Fibroblast of villous mesenchyme (primary cell): ENCODE results near the gene HMX2. TPM values are rescaled to one million over a fixed set of nuclear protein-coding genes. Genes with fewer than 3 reads are reported as not detected.
A peak's percentile ranks its signal among the peaks of the same experiment; 100 is the strongest.

Source experiments
- DNase-seq: peaks from one replicate; pipeline ENCODE4 v3.0.0-alpha.2; 2010; ENCODE audit warnings: low read depth
- H3K4me3 ChIP-seq: 2 replicates; pipeline ENCODE4 v1.5.1; 2011; ENCODE audit warnings: low read depth, mild to moderate bottlenecking, low read length
- CTCF ChIP-seq: IDR thresholded peaks from 2 replicates; pipeline ENCODE4 v1.5.1; 2012; ENCODE audit warnings: low read depth, mild to moderate bottlenecking, low read length; ENCODE audit not compliant: insufficient read depth
- total RNA-seq: library from RNA; depleted of rRNA; stranded (reverse); fragments of >200 nt; gene quantifications from 2 replicates; pipeline ENCODE4 v1.2.3, GENCODE V29; 2012

Gene HMX2
- total RNA-seq, 1 donor: not detected

GRCh38 chr10:123134343-123134914, 13.5 kb upstream of the HMX2 start:
- DNase-seq: no peak
- TF ChIP-seq CTCF: no peak
- no peak overlapping the region for H3K4me3 ChIP-seq

- TF ChIP-seq CTCF: no peak
- H3K4me3 ChIP-seq: no peak overlapping the region
- no peak for DNase-seq
These were observed 13.0 kb upstream of the HMX2 start for GRCh38 chr10:123134915-123135414.

GRCh38 chr10:123135415-123136141, 12.4 kb upstream of the HMX2 start, which contains the start of gene HMX3:
HMX3 (plus strand) TSS chr10:123135970; CDS start chr10:123136051, 81 bp downstream.
- DNase-seq: peak; percentile 28
- no peak for TF ChIP-seq CTCF
- H3K4me3 ChIP-seq: peak within 1 kb of the TSS; percentile 35

- no peak overlapping the region for H3K4me3 ChIP-seq
- DNase-seq: no peak
- no peak for TF ChIP-seq CTCF
These were observed 11.6 kb upstream of the HMX2 start for GRCh38 chr10:123136221-123136805.

- no peak for TF ChIP-seq CTCF
- H3K4me3 ChIP-seq: no peak overlapping the region
- peak; percentile 11 for DNase-seq
These were observed 10.9 kb upstream of the HMX2 start for GRCh38 chr10:123136806-123137642.

- no peak for DNase-seq
- no peak overlapping the region for H3K4me3 ChIP-seq
- no peak for TF ChIP-seq CTCF
These were observed 8.8 kb upstream of the HMX2 start for GRCh38 chr10:123139165-123139520.
